NT2/D1 (cell line): ENCODE results near the gene ZNF587.

ENCODE experiments used
- SUZ12 ChIP-seq: IDR thresholded peaks from 2 replicates; pipeline ENCODE4 v1.6.1; 2011; ENCODE audit not compliant: insufficient read length, insufficient read depth; ENCODE audit errors: extremely low read depth
- YY1 ChIP-seq: IDR thresholded peaks from 2 replicates; pipeline ENCODE4 v1.6.1; 2011; ENCODE audit not compliant: insufficient read length, insufficient read depth
- ZNF274 ChIP-seq: IDR thresholded peaks from 2 replicates; pipeline ENCODE4 v1.6.1; 2011; ENCODE audit warnings: mild to moderate bottlenecking, low read depth, low read length

DNA sequence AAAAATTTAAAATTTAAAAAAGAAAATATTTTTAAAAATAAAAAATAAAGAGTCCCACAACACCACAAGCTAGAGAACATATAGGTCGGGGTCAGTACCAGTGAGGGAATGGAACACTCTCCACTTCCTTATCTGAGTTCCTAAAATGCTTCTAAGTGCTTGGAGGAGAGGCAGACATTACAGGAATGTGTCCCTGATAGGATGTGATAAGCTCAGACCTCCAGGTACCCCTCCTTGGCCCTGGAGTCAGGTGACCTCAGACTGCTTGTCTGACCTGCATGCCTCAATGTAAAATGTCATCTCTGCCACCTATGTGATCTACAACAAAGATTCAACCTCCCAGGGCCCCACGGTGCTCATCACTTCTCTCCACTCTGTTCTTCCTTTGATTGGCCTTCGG, 36.4 kb downstream of the ZNF587 start:
- no peak for TF ChIP-seq YY1
- TF ChIP-seq SUZ12: no peak
- TF ChIP-seq ZNF274: no peak
